ENCODE results near the gene STON2. TPM values are rescaled to one million over a fixed set of nuclear protein-coding genes. Genes with fewer than 3 reads are reported as not detected.

The STON2 gene
- total RNA-seq, 1 donor from 2014 or later, result 54.4 TPM

DNA sequence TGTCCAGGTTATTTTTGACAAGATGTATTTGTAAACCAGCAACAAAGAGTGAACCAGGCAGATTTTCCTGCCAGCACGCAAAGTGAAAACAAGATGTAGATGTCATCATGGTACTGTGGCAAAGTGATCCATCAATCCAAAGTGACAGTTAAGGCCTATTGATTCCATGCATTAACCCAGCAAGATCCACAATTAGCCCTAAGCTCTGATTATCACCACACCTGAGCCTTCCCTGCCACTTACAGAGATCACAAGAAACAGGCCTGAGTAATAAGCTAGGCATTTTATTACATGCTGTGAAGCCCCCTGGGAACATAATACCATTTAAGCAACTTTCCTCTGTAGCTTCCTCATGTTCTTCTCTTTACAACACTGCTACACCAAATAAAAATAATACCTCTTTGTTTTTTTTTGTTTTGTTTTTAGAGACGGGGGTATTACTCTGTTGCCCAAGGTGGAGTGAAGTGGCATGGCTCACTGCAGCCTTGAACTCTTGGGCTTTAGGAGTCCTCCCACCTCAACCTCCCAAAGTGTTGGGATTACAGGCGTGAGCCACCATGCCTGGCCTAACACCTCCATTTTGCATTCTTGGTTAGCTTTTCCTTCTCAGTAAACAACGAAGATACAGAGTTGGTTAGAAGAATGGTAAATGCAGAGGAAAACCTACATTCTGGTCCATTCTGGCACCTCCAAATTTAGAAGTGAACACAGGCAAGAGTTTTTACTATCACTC lies 85.5 kb downstream of the STON2 start:
- ATAC-seq (no peak), DNase-seq (ENCODE audit: low spot score) (no peak)
- intact Hi-C loops (cut with DNase I), result no loop called here

- intact Hi-C loops (cut with DNase I), result no loop called here
- peak; percentile 41 for ATAC-seq
- no peak for DNase-seq (ENCODE audit: low spot score)
Measured at GRCh38 chr14:81313775-81314429, 86.2 kb downstream of the STON2 start.

- DNase-seq (ENCODE audit: low spot score), result no peak
- no peak for ATAC-seq
- intact Hi-C loops (cut with DNase I), result no loop called here
Measured at GRCh38 chr14:81313200-81313599, 86.9 kb downstream of the STON2 start.

DNA sequence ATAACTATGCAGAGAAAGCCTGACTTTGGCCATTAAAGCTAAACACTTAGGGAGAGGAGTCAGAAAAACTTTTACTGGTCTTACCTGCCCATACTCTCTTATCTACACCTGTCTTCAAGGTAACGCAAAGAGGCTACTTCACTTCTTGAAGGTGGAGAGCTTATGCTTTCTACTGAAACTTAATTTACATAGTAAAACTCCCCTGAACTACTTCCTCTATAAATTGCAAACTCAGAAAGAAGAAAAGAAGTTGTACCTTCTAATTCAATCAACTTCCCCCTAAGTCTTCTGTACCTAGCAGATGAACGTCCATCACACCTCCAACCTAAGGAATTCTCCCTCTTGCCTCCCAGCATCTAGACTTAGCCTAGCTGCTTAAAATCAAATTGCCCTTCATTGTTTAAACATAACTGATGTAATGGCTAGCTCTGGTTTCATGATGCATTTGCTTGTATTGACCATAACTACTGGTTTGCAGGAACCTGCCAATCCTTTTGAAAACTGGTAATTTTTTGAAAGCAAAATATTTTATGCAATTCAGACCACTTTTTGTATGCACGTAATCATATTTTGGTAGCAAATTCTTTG lies 87.7 kb downstream of the STON2 start:
- no peak for DNase-seq (ENCODE audit: low spot score)
- intact Hi-C loops (cut with DNase I), result no loop called here
- no peak for ATAC-seq

GRCh38 chr14:81311778-81312177 lies 88.3 kb downstream of the STON2 start:
- no peak for DNase-seq (ENCODE audit: low spot score)
- ATAC-seq, result no peak
- intact Hi-C loops (cut with DNase I), result no loop called here

- ATAC-seq, result no peak
- intact Hi-C loops (cut with DNase I), result no loop called here
- DNase-seq (ENCODE audit: low spot score), result no peak
Measured at GRCh38 chr14:81311141-81311540, 89.0 kb downstream of the STON2 start.

GRCh38 chr14:81310606-81311005 lies 89.5 kb downstream of the STON2 start:
- ATAC-seq, result no peak
- intact Hi-C loops (cut with DNase I), result no loop called here
- DNase-seq (ENCODE audit: low spot score), result no peak

DNA sequence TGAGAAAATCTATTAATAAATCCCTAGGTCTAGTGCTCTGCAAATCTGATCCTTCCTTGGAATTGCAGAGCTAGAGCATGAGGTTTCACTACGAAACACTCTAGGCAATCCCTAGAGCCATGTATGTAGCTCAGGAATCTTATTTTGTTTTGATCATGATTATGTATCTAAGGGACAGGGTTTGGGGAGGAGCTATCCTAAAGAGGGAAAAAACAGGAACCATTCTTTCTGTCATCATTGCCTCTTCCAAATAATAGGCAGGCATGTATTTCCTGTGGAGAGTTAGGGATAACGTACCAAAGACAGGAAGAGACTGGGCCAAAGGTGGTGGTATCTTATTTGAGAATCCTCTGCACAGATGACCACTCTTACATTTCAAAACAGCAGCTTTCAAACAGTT lies 90.6 kb downstream of the STON2 start:
- ATAC-seq (no peak), DNase-seq (ENCODE audit: low spot score) (no peak)
- intact Hi-C loops (cut with DNase I), result no loop called here

- DNase-seq (ENCODE audit: low spot score), result no peak
- intact Hi-C loops (cut with DNase I), result no loop called here
- ATAC-seq, result no peak
Measured at GRCh38 chr14:81305743-81306142, 94.4 kb downstream of the STON2 start.

DNA sequence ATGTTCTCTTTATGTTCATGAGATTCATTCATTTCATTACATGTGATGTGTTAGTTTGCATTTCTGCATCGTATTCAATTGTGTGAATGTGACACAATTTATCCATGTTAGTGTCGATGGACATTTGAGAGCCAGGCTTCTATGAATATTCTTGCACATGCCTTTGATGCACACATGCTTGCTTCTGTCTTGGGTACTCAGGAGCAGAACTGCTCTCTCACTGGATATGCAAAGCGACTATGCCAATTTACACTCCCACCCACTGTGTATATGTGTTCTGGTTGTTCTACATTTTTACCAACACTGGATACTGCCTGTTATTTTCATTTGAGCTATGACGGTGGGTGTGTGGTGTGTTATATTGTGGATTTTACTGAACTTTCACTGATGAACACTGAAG lies 95.1 kb downstream of the STON2 start:
- DNase-seq (ENCODE audit: low spot score) (no peak), ATAC-seq (no peak)
- intact Hi-C loops (cut with DNase I), result no loop called here

GRCh38 chr14:81303258-81303935 lies 96.7 kb downstream of the STON2 start:
- ATAC-seq (no peak), DNase-seq (ENCODE audit: low spot score) (no peak)
- intact Hi-C loops (cut with DNase I), result no loop called here

- intact Hi-C loops (cut with DNase I), result no loop called here
- ATAC-seq (no peak), DNase-seq (ENCODE audit: low spot score) (no peak)
Measured at GRCh38 chr14:81302638-81303037, 97.5 kb downstream of the STON2 start.

- no peak for ATAC-seq
- intact Hi-C loops (cut with DNase I), result no loop called here
- no peak for DNase-seq (ENCODE audit: low spot score)
Measured at GRCh38 chr14:81301813-81302212, 98.3 kb downstream of the STON2 start.

- DNase-seq (ENCODE audit: low spot score), result no peak
- no peak for ATAC-seq
- intact Hi-C loops (cut with DNase I), result no loop called here
Measured at GRCh38 chr14:81301371-81301770, 98.8 kb downstream of the STON2 start.

- DNase-seq (ENCODE audit: low spot score) (no peak), ATAC-seq (no peak)
- intact Hi-C loops (cut with DNase I), result no loop called here
Measured at GRCh38 chr14:81298911-81299310, 101.2 kb downstream of the STON2 start.

GRCh38 chr14:81298122-81298521 lies 102.0 kb downstream of the STON2 start:
- intact Hi-C loops (cut with DNase I), result no loop called here

DNA sequence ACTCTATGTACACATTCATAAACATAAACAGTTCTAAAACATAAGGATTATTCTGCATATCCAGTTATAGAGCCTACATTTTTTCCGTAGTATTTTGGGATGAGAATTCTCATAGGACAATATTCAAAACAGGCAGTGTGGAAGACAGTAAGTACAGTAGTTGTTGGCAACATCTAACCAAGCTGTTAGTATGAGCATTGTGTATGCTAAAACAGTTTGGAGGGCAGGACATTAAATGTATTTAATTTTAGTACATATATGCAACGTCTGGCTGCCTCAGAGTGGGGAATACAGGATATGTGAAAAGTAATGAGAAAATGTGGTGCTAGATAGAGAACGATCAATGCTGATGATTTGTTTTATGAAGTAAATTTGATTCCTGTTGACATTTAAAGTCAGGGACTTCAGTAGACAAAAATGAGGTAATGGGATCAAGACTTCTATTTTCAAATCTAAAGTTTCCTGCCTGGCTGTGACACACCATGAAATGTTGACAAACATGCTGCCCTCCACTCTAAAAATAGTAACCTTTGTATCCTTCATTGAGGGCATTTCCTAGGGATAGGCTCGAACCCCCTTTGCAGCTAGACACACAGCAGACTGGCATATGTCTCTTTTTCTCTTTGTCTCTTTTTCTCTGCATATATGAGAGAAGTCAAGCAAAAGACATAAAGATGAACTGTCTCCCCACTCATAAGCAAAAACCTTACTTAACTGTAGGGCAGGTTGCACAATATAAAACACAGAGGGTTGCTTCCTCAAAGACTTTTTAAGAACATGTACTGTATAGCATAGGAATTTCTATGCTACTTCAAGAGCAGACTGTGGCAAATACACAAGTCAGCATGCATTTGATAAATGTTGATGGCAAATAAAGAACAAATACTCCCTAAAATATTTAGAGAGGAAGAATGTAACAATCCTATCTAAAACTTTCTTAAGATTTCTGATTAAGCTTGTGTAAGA lies 103.9 kb downstream of the STON2 start:
- no peak for ATAC-seq
- intact Hi-C loops (cut with DNase I), result no loop called here
- no peak for DNase-seq (ENCODE audit: low spot score)

More at GRCh38 chr14:81298122-81298521, 102.0 kb downstream of the STON2 start:
- DNase-seq (ENCODE audit: low spot score) (no peak), ATAC-seq (no peak)

DNA sequence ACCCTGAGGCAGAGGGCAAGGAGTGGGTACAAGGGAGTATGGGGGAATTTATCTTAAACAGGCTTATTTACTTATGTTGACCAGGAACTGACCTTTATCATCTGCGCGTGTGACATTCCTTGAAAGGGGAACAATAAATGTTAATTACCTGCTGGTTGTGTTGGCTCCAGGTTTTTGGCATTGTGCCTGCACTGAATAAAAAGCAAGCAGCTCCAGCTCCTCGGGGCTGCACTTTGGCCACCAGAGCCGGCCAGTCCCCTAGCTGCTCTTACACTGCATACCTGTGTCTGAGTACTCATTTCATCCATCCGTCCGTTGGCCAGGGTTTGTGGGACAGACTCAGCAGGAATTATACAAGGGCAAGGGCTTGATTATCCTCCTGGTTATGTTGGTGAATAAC lies 110.6 kb downstream of the STON2 start:
- intact Hi-C loops (cut with DNase I), result no loop called here
- DNase-seq (ENCODE audit: low spot score), result no peak
- no peak for ATAC-seq
